ENCODE results near the gene NAPEPLD.
A peak's percentile ranks its signal among the peaks of the same experiment; 100 is the strongest.
"Not testable (repeated sequence)": the region's sequence is repeated elsewhere in the genome, so short reads cannot be mapped to it uniquely, and the experiment has no call there.

NAPEPLD gene

DNA sequence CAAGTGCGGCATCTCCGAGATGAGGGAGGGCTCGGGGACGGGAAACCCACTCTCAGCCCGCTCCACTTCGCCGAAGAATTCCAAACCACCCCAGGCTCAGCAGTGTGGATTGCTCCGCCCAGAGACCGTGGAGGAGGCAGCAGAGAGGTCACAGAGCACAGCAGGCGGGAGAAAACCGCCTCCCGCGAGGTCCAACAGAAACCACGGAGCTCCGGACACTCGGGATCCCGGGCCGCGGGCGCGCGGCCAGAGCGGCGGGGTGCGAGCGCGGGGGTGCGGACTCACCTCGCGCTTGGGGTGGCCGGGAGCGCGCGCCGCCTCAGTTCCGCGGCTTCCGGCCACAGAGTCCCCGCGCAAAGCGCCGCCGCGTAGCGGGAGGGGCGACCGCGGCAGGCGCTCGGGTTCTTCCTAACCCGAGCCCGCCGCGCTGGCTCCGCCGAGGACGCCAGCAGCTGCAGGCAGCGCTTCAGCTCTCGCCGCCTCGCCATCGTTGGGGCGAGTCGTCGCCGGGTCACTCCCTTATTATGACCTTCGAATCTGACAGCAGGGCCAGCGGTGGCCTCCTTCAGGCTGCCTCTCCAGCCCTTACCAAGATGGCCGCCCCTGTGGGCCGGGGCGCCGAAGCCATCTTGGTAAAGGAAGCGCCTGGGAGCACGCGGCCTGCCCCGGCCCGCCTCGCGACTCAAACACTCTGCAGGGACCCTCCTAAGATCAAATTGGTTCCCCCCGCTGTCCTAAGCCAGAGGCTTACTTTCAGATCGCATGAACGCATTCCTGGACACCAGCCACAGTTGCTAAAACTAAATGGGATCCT is at the start of gene NAPEPLD:
Gene NAPEPLD, minus strand, starts transcription at position 106 of the 814 bp plus-strand sequence. CDS start 20,323 bp downstream, outside the sequence.
- Histone ChIP-seq H3K9me3 (ENCODE audit: control insufficient read depth in 2 of 2, low read length in 2 of 2) (no peaks in the 10 kb centered on the region), H3K9ac (ENCODE audit: low read length in 2 of 2) (peak within 1 kb of the TSS; percentile 86 to 87), H3K36me3 (ENCODE audit: control insufficient read depth in 2 of 2, insufficient read depth in 2 of 2, low read length in 2 of 2) (no peaks in the 10 kb centered on the region), H3K4me3 (ENCODE audit: low read length in 2 of 2) (peak within 1 kb of the TSS; percentile 64 to 92), H3K27ac (ENCODE audit: low read length) (peak within 1 kb of the TSS; percentile 86), H3K27me3 (ENCODE audit: control insufficient read depth in 1 of 2, insufficient read depth in 2 of 2, low read length in 2 of 2) (no peaks in the 10 kb centered on the region), H3K4me1 (ENCODE audit: control insufficient read depth, insufficient read depth, low read length) (peaks cover 4% of the 10 kb centered on the region)

GRCh38 chr7:103198079-103198478 is 49.2 kb upstream of the NAPEPLD start:
- H3K36me3 ChIP-seq (ENCODE audit: control insufficient read depth in 2 of 2, insufficient read depth in 2 of 2, low read length in 2 of 2); H3K9ac ChIP-seq (ENCODE audit: low read length in 2 of 2); H3K27ac ChIP-seq (ENCODE audit: low read length); H3K9me3 ChIP-seq (ENCODE audit: control insufficient read depth in 2 of 2, low read length in 2 of 2); H3K27me3 ChIP-seq (ENCODE audit: control insufficient read depth in 1 of 2, insufficient read depth in 2 of 2, low read length in 2 of 2); H3K4me1 ChIP-seq (ENCODE audit: control insufficient read depth, insufficient read depth, low read length); H3K4me3 ChIP-seq (ENCODE audit: low read length in 2 of 2): not testable (repeated sequence)

- not testable (repeated sequence) for H3K36me3 ChIP-seq (ENCODE audit: control insufficient read depth in 2 of 2, insufficient read depth in 2 of 2, low read length in 2 of 2); H3K27me3 ChIP-seq (ENCODE audit: control insufficient read depth in 1 of 2, insufficient read depth in 2 of 2, low read length in 2 of 2); H3K4me1 ChIP-seq (ENCODE audit: control insufficient read depth, insufficient read depth, low read length); H3K9ac ChIP-seq (ENCODE audit: low read length in 2 of 2); H3K27ac ChIP-seq (ENCODE audit: low read length); H3K4me3 ChIP-seq (ENCODE audit: low read length in 2 of 2); H3K9me3 ChIP-seq (ENCODE audit: control insufficient read depth in 2 of 2, low read length in 2 of 2)
Observed at GRCh38 chr7:103195364-103195763, 46.5 kb upstream of the NAPEPLD start.

- H3K9me3 ChIP-seq (ENCODE audit: control insufficient read depth in 2 of 2, low read length in 2 of 2); H3K27me3 ChIP-seq (ENCODE audit: control insufficient read depth in 1 of 2, insufficient read depth in 2 of 2, low read length in 2 of 2); H3K27ac ChIP-seq (ENCODE audit: low read length); H3K36me3 ChIP-seq (ENCODE audit: control insufficient read depth in 2 of 2, insufficient read depth in 2 of 2, low read length in 2 of 2); H3K4me1 ChIP-seq (ENCODE audit: control insufficient read depth, insufficient read depth, low read length); H3K9ac ChIP-seq (ENCODE audit: low read length in 2 of 2); H3K4me3 ChIP-seq (ENCODE audit: low read length in 2 of 2): not testable (repeated sequence)
Observed at GRCh38 chr7:103172415-103173146, 23.7 kb upstream of the NAPEPLD start.

- H3K27me3 ChIP-seq (ENCODE audit: control insufficient read depth in 1 of 2, insufficient read depth in 2 of 2, low read length in 2 of 2); H3K9me3 ChIP-seq (ENCODE audit: control insufficient read depth in 2 of 2, low read length in 2 of 2); H3K4me1 ChIP-seq (ENCODE audit: control insufficient read depth, insufficient read depth, low read length); H3K27ac ChIP-seq (ENCODE audit: low read length); H3K36me3 ChIP-seq (ENCODE audit: control insufficient read depth in 2 of 2, insufficient read depth in 2 of 2, low read length in 2 of 2); H3K4me3 ChIP-seq (ENCODE audit: low read length in 2 of 2); H3K9ac ChIP-seq (ENCODE audit: low read length in 2 of 2): not testable (repeated sequence)
Observed at GRCh38 chr7:103171695-103172414, 23.0 kb upstream of the NAPEPLD start.

GRCh38 chr7:103166921-103167544 is 18.1 kb upstream of the NAPEPLD start:
- H3K36me3 ChIP-seq (ENCODE audit: control insufficient read depth in 2 of 2, insufficient read depth in 2 of 2, low read length in 2 of 2); H3K4me1 ChIP-seq (ENCODE audit: control insufficient read depth, insufficient read depth, low read length); H3K9ac ChIP-seq (ENCODE audit: low read length in 2 of 2); H3K9me3 ChIP-seq (ENCODE audit: control insufficient read depth in 2 of 2, low read length in 2 of 2); H3K27me3 ChIP-seq (ENCODE audit: control insufficient read depth in 1 of 2, insufficient read depth in 2 of 2, low read length in 2 of 2); H3K4me3 ChIP-seq (ENCODE audit: low read length in 2 of 2); H3K27ac ChIP-seq (ENCODE audit: low read length): not testable (repeated sequence)

- not testable (repeated sequence) for H3K27ac ChIP-seq (ENCODE audit: low read length); H3K9ac ChIP-seq (ENCODE audit: low read length in 2 of 2); H3K36me3 ChIP-seq (ENCODE audit: control insufficient read depth in 2 of 2, insufficient read depth in 2 of 2, low read length in 2 of 2); H3K27me3 ChIP-seq (ENCODE audit: control insufficient read depth in 1 of 2, insufficient read depth in 2 of 2, low read length in 2 of 2); H3K4me3 ChIP-seq (ENCODE audit: low read length in 2 of 2); H3K4me1 ChIP-seq (ENCODE audit: control insufficient read depth, insufficient read depth, low read length); H3K9me3 ChIP-seq (ENCODE audit: control insufficient read depth in 2 of 2, low read length in 2 of 2)
Observed at GRCh38 chr7:103163087-103163825, 14.4 kb upstream of the NAPEPLD start.

DNA sequence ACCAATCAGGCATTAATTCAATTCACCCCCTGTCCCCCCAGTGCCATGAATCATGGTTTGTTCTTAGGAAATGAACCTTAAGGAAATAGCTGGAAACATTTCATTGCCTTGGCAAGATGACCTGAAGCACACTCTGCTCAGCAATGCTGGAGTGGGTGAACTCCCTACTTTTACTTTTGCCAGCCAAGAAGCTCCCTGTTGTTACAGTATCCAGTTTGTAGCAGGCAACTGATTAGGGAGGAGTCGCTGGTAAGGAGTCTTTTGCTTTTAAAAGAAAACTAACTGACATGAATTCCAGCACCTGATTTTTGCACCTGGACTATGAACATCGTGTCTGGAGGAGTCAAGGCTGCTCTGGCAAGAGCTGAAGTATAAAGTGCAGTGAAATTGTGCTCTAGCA is 13.7 kb upstream of the NAPEPLD start:
- H3K36me3 ChIP-seq (ENCODE audit: control insufficient read depth in 2 of 2, insufficient read depth in 2 of 2, low read length in 2 of 2); H3K27ac ChIP-seq (ENCODE audit: low read length); H3K9ac ChIP-seq (ENCODE audit: low read length in 2 of 2); H3K9me3 ChIP-seq (ENCODE audit: control insufficient read depth in 2 of 2, low read length in 2 of 2); H3K27me3 ChIP-seq (ENCODE audit: control insufficient read depth in 1 of 2, insufficient read depth in 2 of 2, low read length in 2 of 2); H3K4me3 ChIP-seq (ENCODE audit: low read length in 2 of 2); H3K4me1 ChIP-seq (ENCODE audit: control insufficient read depth, insufficient read depth, low read length): not testable (repeated sequence)

DNA sequence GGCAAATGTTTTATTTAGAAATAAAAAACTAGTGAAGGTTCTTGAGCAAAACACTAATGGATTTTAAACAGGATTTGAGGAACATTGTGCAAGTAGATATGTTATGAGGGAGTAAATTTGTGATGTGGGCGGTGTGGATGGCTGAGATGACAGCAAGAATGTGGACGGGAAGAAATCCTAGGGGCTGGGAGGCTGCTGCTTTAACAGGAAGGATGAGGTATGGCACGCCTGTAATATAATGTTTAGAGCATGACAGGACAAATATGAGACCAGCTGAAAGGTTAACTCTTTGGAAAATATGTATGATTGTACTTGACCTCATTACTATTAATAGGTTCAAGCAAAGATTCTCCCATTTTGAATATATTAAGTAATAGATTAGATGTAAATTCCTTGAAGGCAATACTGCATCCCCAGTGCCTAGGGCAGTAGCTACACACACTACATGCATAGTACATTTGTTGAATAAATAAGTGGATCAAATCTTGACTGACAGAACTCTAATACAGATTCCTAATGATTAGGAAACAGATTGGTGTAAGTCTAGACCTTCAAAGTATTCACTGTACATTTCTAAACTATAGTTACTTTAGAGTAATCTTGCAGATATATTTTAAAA is 13.2 kb upstream of the NAPEPLD start:
- H3K27me3 ChIP-seq (ENCODE audit: control insufficient read depth in 1 of 2, insufficient read depth in 2 of 2, low read length in 2 of 2); H3K4me1 ChIP-seq (ENCODE audit: control insufficient read depth, insufficient read depth, low read length); H3K36me3 ChIP-seq (ENCODE audit: control insufficient read depth in 2 of 2, insufficient read depth in 2 of 2, low read length in 2 of 2); H3K9me3 ChIP-seq (ENCODE audit: control insufficient read depth in 2 of 2, low read length in 2 of 2); H3K9ac ChIP-seq (ENCODE audit: low read length in 2 of 2); H3K4me3 ChIP-seq (ENCODE audit: low read length in 2 of 2); H3K27ac ChIP-seq (ENCODE audit: low read length): not testable (repeated sequence)

DNA sequence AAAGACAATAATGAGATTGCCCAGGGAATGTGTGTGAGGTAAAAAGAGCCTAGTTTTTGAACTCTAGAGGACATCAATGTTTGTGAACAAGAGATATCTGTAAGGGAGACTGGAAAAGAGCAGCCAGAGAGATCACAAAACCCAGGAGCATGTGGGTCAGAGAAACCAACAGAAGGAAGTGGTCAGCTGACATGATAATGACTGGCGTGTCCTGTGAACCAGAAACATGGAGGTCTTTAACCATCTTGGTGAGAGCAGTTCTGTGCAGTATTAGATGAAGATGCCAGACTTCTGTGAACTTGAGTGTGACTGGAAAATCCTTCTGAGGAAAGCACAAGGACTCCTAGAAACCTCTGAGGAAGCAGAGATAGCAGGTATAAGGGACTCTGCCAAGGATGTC is 10.2 kb upstream of the NAPEPLD start:
- not testable (repeated sequence) for H3K36me3 ChIP-seq (ENCODE audit: control insufficient read depth in 2 of 2, insufficient read depth in 2 of 2, low read length in 2 of 2)

More for the DNA sequence above, 10.2 kb upstream of the NAPEPLD start:
- H3K9me3 ChIP-seq (ENCODE audit: control insufficient read depth in 2 of 2, low read length in 2 of 2); H3K4me1 ChIP-seq (ENCODE audit: control insufficient read depth, insufficient read depth, low read length); H3K4me3 ChIP-seq (ENCODE audit: low read length in 2 of 2); H3K9ac ChIP-seq (ENCODE audit: low read length in 2 of 2); H3K27me3 ChIP-seq (ENCODE audit: control insufficient read depth in 1 of 2, insufficient read depth in 2 of 2, low read length in 2 of 2); H3K27ac ChIP-seq (ENCODE audit: low read length): not testable (repeated sequence)

Data from stomach smooth muscle (tissue), 2 donors.